WI38 (cell line): ENCODE measurements around the gene OR4B1.

ENCODE experiments used
- H3K4me3 ChIP-seq: 2 replicates; pipeline ENCODE4 v1.5.1; 2011; ENCODE audit warnings: low read depth, mild to moderate bottlenecking, control low read depth, low read length
- CTCF ChIP-seq: IDR thresholded peaks from 2 replicates; pipeline ENCODE4 v1.5.1; 2012; ENCODE audit warnings: low read depth, mild to moderate bottlenecking, control low read depth, low read length

Gene OR4B1

GRCh38 chr11:48261600-48261999 lies 45.0 kb downstream of the OR4B1 start:
- no peak overlapping the region for H3K4me3 ChIP-seq
- TF ChIP-seq CTCF: no peak

- no peak for TF ChIP-seq CTCF
These were observed 46.9 kb downstream of the OR4B1 start, which contains the start of gene OR4X1 for GRCh38 chr11:48263423-48263911. TSS of gene OR4X1 (plus strand) at chr11:48263861. CDS start at chr11:48263861, 0 bp downstream.

More at GRCh38 chr11:48263423-48263911, 46.9 kb downstream of the OR4B1 start, which contains the start of gene OR4X1:
- H3K4me3 ChIP-seq: no peak within 1 kb of the TSS
